ENCODE measurements around the gene TMIE.
A peak's percentile ranks its signal among the peaks of the same experiment; 100 is the strongest.

Gene TMIE, protein sequence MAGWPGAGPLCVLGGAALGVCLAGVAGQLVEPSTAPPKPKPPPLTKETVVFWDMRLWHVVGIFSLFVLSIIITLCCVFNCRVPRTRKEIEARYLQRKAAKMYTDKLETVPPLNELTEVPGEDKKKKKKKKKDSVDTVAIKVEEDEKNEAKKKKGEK

GRCh38 chr3:46701181-46701939 is at the start of gene TMIE:
Gene TMIE (plus strand): TSS chr3:46701392. CDS start chr3:46701488, 96 bp downstream.
- no peak for DNase-seq

DNA sequence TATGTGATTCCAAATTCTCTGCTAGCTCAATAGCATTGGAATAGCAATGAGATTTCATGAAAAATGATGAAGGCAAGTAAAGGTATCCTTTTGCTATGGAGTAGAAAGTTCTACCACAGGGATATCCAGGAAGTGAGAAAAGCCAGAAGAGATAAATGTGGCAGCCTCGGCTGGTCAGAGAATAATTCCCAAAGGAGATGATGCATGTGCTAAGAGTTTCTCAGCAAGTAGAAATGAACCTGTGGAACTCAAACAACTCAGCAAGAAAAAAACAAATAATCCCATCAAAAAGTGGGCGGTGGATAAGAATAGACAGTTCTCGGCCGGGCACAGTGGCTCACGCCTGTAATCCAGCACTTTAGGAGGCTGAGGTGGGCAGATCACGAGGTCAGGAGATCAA is 45.9 kb upstream of the TMIE start:
- no peak for DNase-seq

- DNase-seq: no peak
Measured at GRCh38 chr3:46656778-46657556, 44.2 kb upstream of the TMIE start.

DNA sequence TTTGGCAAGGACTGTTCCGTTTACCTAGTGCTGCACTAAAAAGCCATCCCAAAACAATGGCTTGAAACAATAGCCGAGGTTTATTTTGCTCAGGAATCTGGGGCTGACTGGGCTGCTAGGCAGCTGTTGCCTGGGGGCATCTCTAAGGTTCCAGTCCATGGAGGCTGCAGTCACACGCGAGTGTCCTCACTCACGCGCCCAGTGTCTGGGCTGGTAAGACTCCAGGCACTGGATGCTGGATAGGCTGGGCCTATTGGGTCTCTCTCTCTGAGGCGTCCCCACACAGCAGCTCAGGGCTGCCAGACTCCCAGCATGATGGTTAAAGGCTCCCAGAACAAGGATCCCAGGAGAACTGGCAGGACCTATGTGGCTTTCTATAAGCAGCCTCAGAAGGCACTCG is 41.9 kb upstream of the TMIE start:
- DNase-seq: no peak

GRCh38 chr3:46660003-46660402 is 41.2 kb upstream of the TMIE start:
- DNase-seq: no peak

DNA sequence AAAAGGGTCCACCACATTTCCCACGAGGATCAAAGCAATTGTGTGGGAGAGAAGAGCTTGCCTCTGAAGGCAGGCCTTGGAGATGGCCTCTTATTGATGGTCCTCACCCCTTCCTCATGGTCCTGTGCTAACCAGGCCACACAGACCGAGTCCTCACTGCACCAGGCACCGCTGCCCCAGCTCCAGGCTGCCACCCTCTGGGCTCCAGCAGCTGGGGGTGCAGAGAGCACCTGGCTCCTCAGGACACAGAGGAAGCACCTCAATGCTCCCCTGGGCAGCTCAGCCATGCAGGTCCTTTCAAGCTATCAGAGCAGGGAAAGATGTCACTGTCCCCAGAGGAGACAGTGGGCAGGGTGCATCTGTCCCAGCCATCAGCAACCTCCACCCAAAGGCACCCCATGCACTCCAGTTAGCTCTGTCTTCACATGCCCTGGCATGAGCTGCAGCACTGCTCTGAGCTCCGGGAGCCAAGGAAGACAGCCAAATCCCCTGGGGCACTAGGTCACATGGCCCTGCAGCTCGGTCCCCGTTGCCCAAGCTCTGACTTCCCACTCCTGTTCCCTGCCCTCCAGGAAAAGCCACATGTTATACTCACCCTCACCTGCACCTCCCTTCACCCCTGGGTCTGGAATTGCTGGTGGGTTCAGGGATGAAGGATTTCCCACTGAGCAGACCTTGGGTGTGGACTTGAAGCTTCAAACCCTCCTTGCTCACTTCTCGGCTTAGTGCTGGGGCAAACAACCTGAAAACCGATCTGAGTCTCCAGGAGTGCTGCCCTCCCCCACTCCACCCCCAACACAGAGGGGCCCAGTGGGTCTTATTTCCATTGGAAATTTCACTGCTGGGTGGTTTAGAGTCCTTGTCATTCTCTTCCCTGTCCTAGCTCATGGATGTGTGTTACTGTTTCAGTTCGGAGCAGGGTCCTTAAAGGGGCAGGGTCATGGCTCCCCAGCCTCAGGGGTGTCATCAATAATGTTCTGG is 40.4 kb upstream of the TMIE start:
- no peak for DNase-seq

DNA sequence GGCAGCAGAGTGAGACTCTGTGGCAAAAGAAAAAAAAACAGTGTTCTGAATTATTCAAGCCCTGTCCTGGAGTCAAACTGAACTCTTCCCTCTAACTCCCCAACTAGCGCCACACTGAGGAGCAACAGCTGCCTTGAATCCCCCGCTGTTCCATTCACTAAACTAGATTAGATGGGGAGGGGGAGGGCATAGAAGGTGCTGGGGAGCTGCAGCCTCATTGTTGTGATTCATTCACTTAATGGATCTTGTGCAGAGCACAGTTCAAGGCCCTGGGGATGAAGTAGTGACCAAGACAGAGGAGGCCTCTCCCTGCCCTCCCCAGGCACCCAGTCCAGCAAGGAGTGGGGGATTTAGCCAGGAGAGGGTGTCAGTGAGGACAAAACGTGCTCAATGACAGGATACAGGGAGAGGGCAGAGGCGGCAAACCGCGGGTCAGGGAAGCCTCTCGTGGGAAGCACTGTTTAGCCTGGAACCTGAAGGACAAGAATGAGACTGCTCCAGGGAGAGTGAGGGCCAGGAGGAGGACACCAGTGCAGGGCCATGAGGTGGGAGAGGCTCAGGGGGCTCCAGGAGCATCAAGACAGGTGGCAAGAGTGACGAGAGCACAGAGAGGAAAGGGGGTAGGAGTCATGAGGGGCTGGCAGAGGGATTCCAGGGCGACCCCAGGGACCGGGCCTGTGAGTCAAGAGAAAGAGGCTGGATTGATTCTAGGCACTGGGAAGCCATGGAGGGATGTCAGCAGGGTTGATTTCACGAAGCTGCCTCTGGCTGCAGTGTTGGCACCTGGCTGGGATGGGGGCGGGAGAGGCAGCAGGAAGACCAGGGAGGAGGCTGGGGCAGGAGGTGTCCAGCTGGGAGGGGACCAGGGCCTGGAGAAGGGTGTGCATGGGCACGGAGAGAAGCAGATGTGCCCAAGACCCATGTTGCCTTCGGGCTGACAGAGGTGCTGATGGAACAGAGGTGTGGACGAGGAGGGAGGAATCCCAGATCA is 39.1 kb upstream of the TMIE start:
- DNase-seq: no peak

DNA sequence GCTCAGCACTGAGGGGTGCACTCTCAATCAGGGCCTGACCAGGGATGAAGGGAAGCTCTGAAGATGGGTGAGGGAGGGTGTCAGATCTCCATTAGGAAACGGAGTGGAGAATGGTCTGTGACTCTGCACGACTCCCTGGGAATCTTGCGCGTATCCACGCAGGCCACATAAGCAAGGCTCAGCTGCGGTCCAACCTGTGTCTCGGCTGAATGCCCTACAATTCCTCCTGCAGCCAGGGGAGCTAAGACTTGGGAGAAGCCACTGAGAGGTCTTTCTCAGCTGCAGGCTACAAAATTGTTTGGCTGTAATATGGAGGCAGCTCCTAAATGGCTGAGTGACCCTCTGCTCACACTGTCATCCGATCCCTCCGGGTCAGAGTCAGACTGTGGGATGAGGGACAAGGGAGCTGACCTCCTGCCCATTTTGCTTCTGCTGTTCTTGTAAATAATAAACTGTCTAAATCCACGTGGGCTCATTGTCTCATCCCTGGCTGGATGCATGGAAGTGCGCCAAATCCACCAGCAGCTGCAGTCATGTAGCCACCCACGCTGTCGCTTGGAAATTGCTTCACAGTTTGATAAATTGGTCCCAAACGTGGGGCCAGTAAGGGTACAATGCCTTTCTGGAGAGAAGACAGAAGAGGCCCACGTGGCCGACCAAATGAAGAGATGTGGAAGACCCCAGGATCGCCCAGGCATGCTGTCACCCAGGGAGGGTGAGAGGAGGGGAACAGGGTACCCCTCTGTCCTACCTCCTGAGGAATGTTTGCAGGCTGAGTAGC is 38.2 kb upstream of the TMIE start:
- no peak for DNase-seq

DNA sequence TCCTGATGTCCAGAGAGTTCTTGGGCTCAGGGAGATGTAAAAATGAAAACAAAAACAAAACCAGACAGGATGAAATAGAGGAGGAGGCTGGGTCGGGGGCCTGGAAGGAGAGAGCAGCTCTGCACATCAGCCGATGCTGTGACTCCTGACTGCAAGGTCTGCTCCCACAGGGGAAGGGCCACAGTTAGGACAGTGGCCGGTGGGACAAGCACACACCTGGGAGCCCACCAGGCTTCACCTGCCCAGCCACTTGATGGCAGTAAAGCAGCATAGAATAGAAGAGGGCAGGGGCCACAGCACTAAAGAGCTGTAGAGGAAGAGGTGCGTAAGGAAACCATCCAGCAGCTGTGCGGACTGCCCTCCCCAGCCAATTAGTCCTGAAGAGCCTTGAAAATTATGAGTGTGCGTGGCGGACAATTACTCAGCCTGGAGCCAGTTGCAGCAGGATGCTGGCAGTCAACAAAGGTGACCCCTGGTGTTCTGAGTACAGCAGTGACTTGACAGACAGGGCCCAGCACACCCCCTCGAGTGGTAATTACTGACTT is 37.5 kb upstream of the TMIE start:
- peak in 1 of 2 experiments; percentile 2 for DNase-seq

- DNase-seq: no peak
Measured at GRCh38 chr3:46664188-46664970, 36.8 kb upstream of the TMIE start.

DNA sequence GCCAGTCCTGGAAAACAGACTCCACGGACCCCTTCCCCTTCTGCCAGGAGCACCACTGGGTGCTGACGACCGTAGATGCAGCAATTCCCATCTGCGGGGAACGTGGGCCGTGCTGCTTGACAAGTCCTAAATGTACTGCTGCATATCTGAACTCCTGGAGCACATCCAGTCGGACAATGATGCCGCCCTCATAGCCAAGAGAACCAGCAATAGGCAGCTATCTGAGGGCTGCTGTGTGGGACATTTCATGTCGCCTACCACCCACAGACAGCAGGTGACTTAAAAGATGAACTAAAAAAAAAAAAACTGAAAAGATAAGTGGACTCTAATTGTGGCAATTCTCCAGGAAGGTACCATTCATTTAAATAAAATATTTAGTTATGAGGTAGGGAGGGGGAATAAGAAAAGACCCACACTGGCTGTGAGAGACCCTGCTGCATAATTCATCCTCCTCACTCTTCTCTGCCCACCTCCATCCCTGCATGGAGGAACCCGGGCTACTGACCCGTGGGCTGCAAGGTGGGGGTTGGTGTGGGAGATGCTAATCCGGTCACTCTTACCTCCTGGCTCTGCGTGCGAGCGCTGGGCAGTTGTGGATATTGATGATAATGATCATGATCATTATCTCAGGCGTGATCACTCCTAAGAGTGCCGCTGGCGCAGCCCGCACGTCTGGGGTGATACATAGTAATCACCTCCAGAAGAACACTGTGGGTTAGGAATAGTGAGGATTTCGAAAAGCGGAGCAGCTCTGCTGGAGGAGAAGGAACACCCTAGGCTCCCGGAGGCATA is 36.0 kb upstream of the TMIE start:
- DNase-seq: no peak

- DNase-seq: no peak
Measured at GRCh38 chr3:46665763-46666452, 35.3 kb upstream of the TMIE start.

DNA sequence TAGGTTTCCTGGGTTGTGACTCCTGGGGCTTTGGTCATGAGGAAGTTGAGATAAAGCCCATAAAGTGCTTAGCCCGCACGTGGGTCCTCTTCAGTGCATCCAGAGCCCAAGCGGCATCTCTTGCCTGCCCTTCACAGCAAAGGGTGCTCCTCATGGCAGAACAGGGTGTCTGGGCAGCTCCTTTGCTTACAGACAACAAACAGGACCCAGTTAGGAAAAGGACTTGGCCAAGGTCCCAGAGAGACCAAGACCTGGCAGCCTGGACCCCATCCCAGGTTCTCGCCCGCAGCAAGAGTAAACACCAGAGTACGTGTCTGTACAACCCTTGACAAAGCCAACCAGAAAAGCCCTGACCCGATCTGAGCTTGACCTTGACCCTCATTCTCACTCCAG is 34.7 kb upstream of the TMIE start:
- DNase-seq: no peak

GRCh38 chr3:46667061-46667621 is 34.1 kb upstream of the TMIE start:
- no peak for DNase-seq

DNA sequence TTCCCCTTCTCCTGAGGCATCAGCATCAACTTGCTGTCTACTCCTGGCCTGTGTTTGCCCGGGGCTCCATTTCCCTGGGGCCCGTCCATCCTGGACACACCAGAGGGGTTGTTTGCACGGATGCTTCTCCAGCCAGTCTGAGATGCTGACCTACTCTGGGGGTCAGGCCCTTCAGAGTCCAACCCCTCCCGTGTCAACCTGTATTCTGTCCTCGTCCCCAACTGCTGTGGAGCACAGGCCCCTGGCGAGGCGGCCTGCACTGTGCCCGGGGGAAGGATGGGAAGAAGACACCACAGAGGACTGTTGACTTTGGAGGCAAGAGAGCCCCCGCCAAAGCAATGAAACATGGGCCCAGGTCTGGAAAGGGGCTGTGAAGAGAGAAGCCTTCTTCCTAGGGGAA is 33.5 kb upstream of the TMIE start:
- no peak for DNase-seq

DNA sequence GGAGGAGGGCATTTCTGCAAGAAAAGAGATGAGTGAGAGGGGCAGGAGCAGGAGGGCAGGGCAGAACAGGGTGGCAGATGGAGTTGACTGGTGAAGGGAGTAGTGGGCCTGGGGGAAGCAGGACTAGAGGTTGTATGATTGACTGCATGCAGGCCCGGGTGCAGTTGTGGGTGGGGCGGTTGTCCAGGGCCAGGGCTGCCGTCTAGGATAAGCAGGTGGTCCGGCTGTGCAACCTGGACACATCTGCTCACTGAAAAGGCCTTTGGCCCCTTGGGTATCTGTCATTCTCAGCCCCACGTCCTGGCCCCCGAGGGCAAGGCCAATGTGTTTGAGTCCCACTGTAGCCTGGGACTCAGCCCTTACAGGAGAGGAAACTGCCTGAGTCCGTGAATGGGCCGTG is 33.1 kb upstream of the TMIE start:
- DNase-seq: no peak

DNA sequence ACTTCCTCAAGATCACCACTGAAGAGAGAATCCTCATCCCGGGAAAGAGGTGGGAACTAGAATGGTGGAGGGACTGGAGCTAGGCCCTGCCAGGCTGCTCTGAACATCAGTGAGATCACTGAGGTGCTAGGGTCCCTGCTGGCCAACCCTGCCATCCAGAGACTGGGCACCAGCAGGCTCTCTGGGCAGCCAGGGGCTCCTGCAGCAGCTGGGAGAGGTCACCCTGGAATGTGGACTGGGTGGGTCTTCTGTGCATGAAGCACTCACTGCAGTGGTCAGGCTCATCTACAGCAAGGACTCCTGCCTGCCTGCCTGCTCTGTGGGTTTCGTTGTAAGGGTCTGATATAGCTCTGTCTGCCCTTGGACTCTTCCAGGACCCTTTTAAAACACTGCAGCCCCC is 32.6 kb upstream of the TMIE start:
- no peak for DNase-seq

All from activated CD4-positive, alpha-beta T cell treated with anti-CD3 and anti-CD28 coated beads, Interleukin-2, amount 50 U/mL, for 48 hours (primary cell).